Measurements from ENCODE around the gene SPTSSB.

SPTSSB gene

DNA sequence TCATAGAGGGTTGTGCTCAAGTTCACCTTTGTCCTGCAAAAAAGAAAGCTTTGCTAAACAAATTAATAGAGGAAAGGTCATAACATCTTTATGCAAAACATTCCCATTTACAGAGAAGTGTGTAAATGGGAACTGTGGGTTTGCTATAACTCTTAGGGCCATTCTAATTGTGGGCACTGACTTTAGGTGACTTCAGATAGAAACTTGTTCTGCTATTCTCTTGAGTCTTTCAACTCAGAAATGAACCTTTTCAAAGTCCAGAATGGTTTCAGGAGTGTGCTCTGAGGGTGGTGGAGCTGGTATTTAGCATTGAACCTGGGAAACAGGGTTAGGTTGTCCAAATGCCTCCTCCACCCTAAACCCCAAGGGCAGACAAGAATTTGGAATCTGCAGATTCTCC, 34.0 kb downstream of the SPTSSB start:
- H3K36me3 ChIP-seq (ENCODE audit: control insufficient read depth, insufficient read depth, low read length): no peaks in the 10 kb centered on the region
- H3K4me1 ChIP-seq (ENCODE audit: control insufficient read depth, insufficient read depth, low read length): no peaks in the 10 kb centered on the region
- H3K27me3 ChIP-seq (ENCODE audit: control insufficient read depth, insufficient read depth, low read length): no peaks in the 10 kb centered on the region
- no peak overlapping the region for H3K9ac ChIP-seq (ENCODE audit: low read depth, low read length)
- H3K27ac ChIP-seq (ENCODE audit: low read depth, low read length): no peak overlapping the region
- H3K9me3 ChIP-seq (ENCODE audit: control insufficient read depth, insufficient read depth, low read length): no peaks in the 10 kb centered on the region
- H3K4me3 ChIP-seq (ENCODE audit: low read depth, low read length): no peak overlapping the region

DNA sequence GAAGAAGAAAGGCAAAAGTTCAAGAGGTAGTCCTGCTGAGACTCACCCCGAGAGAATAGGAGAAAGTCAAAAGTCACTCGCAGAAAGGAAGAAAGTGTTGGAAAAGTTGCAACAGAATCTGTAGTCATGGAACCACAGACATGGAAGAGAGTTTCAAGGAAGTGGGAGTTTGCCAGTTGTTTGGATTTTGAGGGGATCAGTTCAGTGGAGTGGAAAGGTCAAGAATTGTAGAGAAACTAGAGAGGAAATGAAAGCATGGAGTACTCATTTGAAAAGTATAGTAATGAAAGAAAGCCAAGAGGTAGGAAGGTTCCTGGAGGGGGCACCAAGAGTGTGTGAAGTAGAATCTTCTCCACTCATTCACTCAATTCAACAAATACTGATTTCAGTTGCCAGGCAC, 34.7 kb downstream of the SPTSSB start:
- no peaks in the 10 kb centered on the region for H3K27me3 ChIP-seq (ENCODE audit: control insufficient read depth, insufficient read depth, low read length)
- H3K27ac ChIP-seq (ENCODE audit: low read depth, low read length): no peak overlapping the region
- no peaks in the 10 kb centered on the region for H3K4me1 ChIP-seq (ENCODE audit: control insufficient read depth, insufficient read depth, low read length)
- H3K4me3 ChIP-seq (ENCODE audit: low read depth, low read length): no peak overlapping the region
- H3K9me3 ChIP-seq (ENCODE audit: control insufficient read depth, insufficient read depth, low read length): no peaks in the 10 kb centered on the region
- no peaks in the 10 kb centered on the region for H3K36me3 ChIP-seq (ENCODE audit: control insufficient read depth, insufficient read depth, low read length)
- no peak overlapping the region for H3K9ac ChIP-seq (ENCODE audit: low read depth, low read length)

DNA sequence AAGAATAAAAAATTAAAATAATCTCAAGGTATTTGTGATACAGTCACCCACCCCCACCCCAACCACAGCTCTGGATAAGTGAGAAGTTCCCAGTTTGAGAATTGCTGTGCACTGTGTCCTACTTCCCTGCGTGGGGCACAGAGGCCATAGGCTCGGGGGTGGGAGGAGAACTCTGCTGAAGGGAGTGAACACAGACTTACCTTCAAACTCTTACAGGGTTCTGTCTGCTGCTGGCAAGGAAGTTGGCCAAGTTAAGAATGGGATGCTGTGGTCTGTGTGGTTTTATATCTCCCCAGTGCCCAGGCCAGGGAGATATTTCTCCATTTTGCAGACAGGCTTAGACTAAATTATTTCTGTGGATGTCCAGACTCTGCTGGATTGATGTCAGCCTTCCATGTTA, 37.6 kb downstream of the SPTSSB start:
- Histone ChIP-seq H3K9me3 (ENCODE audit: control insufficient read depth, insufficient read depth, low read length) (no peaks in the 10 kb centered on the region), H3K4me3 (ENCODE audit: low read depth, low read length) (no peak overlapping the region), H3K9ac (ENCODE audit: low read depth, low read length) (no peak overlapping the region), H3K27me3 (ENCODE audit: control insufficient read depth, insufficient read depth, low read length) (no peaks in the 10 kb centered on the region), H3K27ac (ENCODE audit: low read depth, low read length) (no peak overlapping the region), H3K36me3 (ENCODE audit: control insufficient read depth, insufficient read depth, low read length) (no peaks in the 10 kb centered on the region), H3K4me1 (ENCODE audit: control insufficient read depth, insufficient read depth, low read length) (no peaks in the 10 kb centered on the region)

DNA sequence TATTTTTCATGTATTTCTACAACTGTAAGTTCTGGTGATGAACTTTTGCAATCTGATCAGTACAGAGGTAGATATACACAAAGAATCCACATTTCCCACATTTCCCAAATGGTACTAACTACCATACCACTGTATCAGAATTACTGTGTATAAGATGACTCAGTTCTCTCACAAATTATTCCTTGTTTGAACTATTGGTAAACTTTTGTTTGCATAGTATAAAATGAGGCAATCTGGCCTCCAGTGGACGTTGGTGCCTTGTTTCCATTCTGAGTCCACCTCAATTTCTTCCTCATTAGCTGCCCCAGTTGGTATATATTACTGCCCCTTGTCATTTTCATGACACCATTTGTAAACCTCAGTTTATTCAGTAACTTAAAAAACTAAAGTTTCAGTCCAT, 38.5 kb downstream of the SPTSSB start:
- H3K27ac ChIP-seq (ENCODE audit: low read depth, low read length): no peak overlapping the region
- H3K36me3 ChIP-seq (ENCODE audit: control insufficient read depth, insufficient read depth, low read length): no peaks in the 10 kb centered on the region
- no peaks in the 10 kb centered on the region for H3K27me3 ChIP-seq (ENCODE audit: control insufficient read depth, insufficient read depth, low read length)
- H3K9ac ChIP-seq (ENCODE audit: low read depth, low read length): no peak overlapping the region
- H3K9me3 ChIP-seq (ENCODE audit: control insufficient read depth, insufficient read depth, low read length): no peaks in the 10 kb centered on the region
- no peak overlapping the region for H3K4me3 ChIP-seq (ENCODE audit: low read depth, low read length)
- H3K4me1 ChIP-seq (ENCODE audit: control insufficient read depth, insufficient read depth, low read length): no peaks in the 10 kb centered on the region

DNA sequence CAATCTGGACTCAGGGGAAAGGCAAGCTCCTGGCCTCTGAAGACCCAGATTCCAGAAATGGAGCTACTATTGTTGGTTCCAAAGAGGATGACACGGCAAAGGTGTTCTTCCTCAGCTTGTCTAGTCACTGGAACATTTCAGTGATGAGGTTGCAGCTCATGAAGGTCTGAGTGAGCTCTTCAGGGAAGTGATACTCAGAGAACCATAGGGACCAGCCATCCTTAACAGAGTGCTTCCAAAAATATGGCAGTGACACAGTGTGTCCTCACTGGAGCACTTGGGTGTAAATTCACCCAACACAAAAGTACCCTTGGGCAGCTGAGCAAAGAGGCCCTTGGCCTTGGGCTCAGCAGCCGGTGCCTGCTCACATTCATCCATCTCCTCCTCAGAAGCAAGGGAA, 46.3 kb downstream of the SPTSSB start:
- no peaks in the 10 kb centered on the region for H3K36me3 ChIP-seq (ENCODE audit: control insufficient read depth, insufficient read depth, low read length)
- no peaks in the 10 kb centered on the region for H3K27me3 ChIP-seq (ENCODE audit: control insufficient read depth, insufficient read depth, low read length)
- no peak overlapping the region for H3K27ac ChIP-seq (ENCODE audit: low read depth, low read length)
- H3K9me3 ChIP-seq (ENCODE audit: control insufficient read depth, insufficient read depth, low read length): no peaks in the 10 kb centered on the region; the same call in 1 of the 2 replicates
- no peak overlapping the region for H3K9ac ChIP-seq (ENCODE audit: low read depth, low read length)
- H3K4me3 ChIP-seq (ENCODE audit: low read depth, low read length): no peak overlapping the region
- H3K4me1 ChIP-seq (ENCODE audit: control insufficient read depth, insufficient read depth, low read length): no peaks in the 10 kb centered on the region

DNA sequence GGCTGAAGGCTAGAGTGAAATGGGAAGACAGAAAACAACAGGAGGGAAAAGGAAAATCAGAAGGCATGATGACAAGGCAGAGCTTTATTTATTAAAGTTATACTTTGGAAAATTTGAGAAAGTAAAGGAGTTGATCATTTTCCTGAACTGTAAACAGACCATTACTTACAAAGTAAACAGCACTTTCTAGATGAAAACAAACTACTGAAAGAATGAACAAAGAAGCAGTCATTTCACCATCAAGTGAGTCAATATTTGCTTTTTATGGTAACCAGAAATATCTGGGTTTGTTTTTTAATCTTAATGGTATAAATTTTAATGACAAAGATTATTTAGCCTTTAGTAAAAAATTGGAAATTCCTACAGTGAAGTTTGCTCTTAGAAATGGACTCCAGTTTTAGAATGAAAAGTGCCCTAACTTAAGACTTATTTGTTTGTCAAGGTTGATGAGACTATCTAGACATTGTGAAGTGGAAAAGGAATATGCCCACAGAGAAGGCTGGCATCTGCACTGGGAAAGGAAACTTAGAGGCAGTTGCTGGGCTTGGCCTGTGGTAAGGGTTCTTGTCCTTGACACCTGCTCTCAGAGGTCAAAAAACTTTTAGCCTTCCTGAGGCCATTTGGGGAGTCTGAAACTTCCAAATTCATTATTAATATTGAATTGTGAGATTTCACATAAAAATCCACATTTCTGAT, 47.2 kb downstream of the SPTSSB start:
- H3K27ac ChIP-seq (ENCODE audit: low read depth, low read length): no peak overlapping the region
- no peak overlapping the region for H3K9ac ChIP-seq (ENCODE audit: low read depth, low read length)

DNA sequence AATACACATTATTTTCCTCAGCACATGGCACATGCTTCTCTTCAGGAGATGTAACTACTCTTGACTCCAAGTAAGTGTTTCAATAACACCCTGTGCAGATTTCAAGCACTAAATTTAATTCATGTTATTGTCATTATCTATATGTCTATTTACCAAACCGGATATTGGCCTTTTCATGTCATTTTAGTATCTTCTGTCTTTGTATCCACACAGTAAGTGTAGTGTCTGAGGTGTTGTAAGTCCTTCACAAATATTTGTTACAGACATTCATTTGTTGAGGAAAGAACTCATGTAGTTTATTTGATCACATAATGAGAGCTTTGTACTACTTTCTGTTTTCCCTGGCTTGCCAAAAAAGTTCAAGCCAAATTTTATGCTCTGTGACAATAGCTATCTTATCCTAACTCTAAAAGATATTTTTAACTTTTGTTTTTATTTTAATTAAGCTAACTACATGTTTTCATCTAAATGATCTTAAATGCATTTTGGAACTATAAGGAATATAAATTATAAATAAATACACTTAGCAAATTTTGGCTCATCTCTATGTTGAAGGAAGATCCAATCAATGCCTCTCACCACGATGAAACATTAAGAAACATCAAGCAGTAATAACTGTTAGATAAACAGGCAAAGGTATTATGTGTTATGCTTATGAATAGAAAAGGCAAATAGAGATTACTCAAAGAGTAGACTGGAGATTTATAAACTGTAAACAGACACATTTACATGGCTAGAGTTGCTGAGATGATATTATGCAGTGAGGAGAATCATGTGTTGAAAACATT, 48.3 kb downstream of the SPTSSB start:
- Histone ChIP-seq H3K36me3 (ENCODE audit: control insufficient read depth, insufficient read depth, low read length) (no peaks in the 10 kb centered on the region), H3K4me1 (ENCODE audit: control insufficient read depth, insufficient read depth, low read length) (no peaks in the 10 kb centered on the region), H3K27ac (ENCODE audit: low read depth, low read length) (no peak overlapping the region), H3K9me3 (ENCODE audit: control insufficient read depth, insufficient read depth, low read length) (no peaks in the 10 kb centered on the region; the same call in 1 of the 2 replicates), H3K27me3 (ENCODE audit: control insufficient read depth, insufficient read depth, low read length) (no peaks in the 10 kb centered on the region), H3K4me3 (ENCODE audit: low read depth, low read length) (no peak overlapping the region), H3K9ac (ENCODE audit: low read depth, low read length) (no peak overlapping the region)

More for the DNA sequence above, 47.2 kb downstream of the SPTSSB start:
- Histone ChIP-seq H3K36me3 (ENCODE audit: control insufficient read depth, insufficient read depth, low read length) (no peaks in the 10 kb centered on the region), H3K27me3 (ENCODE audit: control insufficient read depth, insufficient read depth, low read length) (no peaks in the 10 kb centered on the region), H3K9me3 (ENCODE audit: control insufficient read depth, insufficient read depth, low read length) (no peaks in the 10 kb centered on the region; the same call in 1 of the 2 replicates), H3K4me3 (ENCODE audit: low read depth, low read length) (no peak overlapping the region), H3K4me1 (ENCODE audit: control insufficient read depth, insufficient read depth, low read length) (no peaks in the 10 kb centered on the region)

DNA sequence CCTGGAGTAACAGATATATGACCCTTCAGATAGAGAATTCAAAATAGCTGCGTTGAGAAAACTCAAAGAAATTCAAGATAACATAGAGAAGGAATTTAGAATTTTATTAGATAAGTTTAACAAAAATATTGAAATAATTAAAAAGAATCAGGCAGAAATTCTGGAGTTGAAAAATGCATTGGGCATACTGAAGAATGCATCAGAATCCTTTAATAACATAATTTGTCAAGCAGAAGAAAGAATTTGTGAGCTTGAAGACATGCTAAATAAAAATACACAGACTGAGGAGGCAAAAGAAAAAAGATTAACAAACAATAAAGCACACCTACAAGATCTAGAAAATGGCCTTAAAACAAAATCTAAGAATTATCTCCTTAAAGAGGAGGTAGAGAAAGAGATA, 50.5 kb downstream of the SPTSSB start:
- H3K9me3 ChIP-seq (ENCODE audit: control insufficient read depth, insufficient read depth, low read length): no peaks in the 10 kb centered on the region
- no peaks in the 10 kb centered on the region for H3K4me1 ChIP-seq (ENCODE audit: control insufficient read depth, insufficient read depth, low read length)
- H3K27me3 ChIP-seq (ENCODE audit: control insufficient read depth, insufficient read depth, low read length): no peaks in the 10 kb centered on the region
- H3K27ac ChIP-seq (ENCODE audit: low read depth, low read length): no peak overlapping the region
- H3K36me3 ChIP-seq (ENCODE audit: control insufficient read depth, insufficient read depth, low read length): no peaks in the 10 kb centered on the region
- H3K9ac ChIP-seq (ENCODE audit: low read depth, low read length): no peak overlapping the region
- H3K4me3 ChIP-seq (ENCODE audit: low read depth, low read length): no peak overlapping the region

DNA sequence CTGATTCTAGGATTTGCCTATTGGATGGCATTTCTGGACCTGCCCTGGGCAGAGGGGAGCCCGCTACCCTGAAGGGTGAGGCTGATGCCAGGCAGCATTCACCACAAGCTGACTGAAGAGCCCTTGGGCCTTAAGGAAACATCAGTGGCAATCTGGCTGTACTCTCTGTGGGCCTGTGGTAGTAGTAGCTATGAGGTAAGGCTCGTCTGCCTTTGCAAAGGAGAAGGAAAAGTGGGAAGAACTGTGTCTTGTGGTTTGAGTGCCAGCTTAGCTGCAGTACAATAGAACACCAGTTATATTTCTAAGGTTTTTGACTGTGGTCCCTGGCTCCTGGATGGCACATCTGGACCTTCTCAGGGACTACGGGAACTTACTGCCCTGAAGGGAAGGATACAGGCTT, 51.5 kb downstream of the SPTSSB start:
- Histone ChIP-seq H3K4me3 (ENCODE audit: low read depth, low read length) (no peak overlapping the region), H3K9ac (ENCODE audit: low read depth, low read length) (no peak overlapping the region)

DNA sequence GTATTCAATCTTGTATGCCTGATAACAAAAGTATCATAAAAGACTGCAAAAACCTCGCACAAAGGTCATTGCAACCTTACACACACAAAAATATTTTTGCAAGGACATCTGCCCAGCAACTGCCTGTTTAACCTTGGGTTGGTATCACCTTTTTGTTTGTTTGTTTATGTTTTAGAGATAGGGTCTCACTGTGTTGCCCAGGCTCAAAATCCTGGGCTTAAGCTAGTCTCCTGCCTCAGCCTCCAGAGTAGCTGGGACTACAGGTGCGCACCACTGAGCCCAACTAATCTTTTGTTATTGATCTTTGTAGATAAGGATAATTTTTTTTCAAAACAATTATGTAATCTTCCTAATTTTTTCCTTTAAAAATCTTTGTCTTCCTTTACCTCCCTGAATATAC, 54.2 kb downstream of the SPTSSB start:
- Histone ChIP-seq H3K36me3 (ENCODE audit: control insufficient read depth, insufficient read depth, low read length) (no peaks in the 10 kb centered on the region), H3K27me3 (ENCODE audit: control insufficient read depth, insufficient read depth, low read length) (no peaks in the 10 kb centered on the region), H3K4me3 (ENCODE audit: low read depth, low read length) (no peak overlapping the region), H3K9ac (ENCODE audit: low read depth, low read length) (no peak overlapping the region), H3K27ac (ENCODE audit: low read depth, low read length) (no peak overlapping the region), H3K9me3 (ENCODE audit: control insufficient read depth, insufficient read depth, low read length) (no peaks in the 10 kb centered on the region), H3K4me1 (ENCODE audit: control insufficient read depth, insufficient read depth, low read length) (no peaks in the 10 kb centered on the region)

More for the DNA sequence above, 51.5 kb downstream of the SPTSSB start:
- no peaks in the 10 kb centered on the region for H3K9me3 ChIP-seq (ENCODE audit: control insufficient read depth, insufficient read depth, low read length)
- H3K4me1 ChIP-seq (ENCODE audit: control insufficient read depth, insufficient read depth, low read length): no peaks in the 10 kb centered on the region
- no peaks in the 10 kb centered on the region for H3K36me3 ChIP-seq (ENCODE audit: control insufficient read depth, insufficient read depth, low read length)
- H3K27ac ChIP-seq (ENCODE audit: low read depth, low read length): no peak overlapping the region
- H3K27me3 ChIP-seq (ENCODE audit: control insufficient read depth, insufficient read depth, low read length): no peaks in the 10 kb centered on the region

DNA sequence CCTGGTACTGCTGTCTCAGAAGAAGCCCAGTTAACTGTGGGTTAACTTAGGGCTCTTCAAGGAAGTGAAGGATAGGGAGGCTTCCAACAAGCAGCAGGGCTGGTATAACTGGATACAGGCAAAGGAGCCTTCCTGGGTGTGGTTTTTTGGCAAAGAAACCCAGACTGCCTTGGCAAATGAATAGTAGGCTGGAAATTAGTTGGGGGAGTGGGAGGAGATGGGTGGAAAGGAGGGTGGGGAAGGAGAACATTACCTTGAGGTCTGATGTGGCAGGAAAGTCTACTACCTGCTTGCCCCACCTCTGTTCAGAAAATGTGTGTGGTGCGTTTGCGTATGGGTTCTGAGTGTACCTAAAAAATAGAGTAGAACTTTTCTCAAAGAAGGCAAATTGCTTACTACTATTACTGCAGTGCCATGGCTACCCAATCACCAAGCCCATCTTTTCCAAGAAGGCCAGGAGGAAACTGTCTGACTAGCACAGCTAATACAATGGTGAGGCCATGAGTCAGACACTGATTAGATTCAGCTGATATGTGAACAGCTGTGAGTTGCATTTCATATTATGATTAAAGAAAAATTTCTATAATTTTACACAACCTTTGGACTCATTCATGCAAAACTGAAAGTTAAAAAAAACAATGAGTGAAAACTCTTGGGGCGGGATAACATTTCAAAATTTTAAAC, 55.2 kb downstream of the SPTSSB start:
- Histone ChIP-seq H3K36me3 (ENCODE audit: control insufficient read depth, insufficient read depth, low read length) (no peaks in the 10 kb centered on the region), H3K27ac (ENCODE audit: low read depth, low read length) (no peak overlapping the region), H3K4me1 (ENCODE audit: control insufficient read depth, insufficient read depth, low read length) (no peaks in the 10 kb centered on the region), H3K4me3 (ENCODE audit: low read depth, low read length) (no peak overlapping the region), H3K9ac (ENCODE audit: low read depth, low read length) (no peak overlapping the region), H3K27me3 (ENCODE audit: control insufficient read depth, insufficient read depth, low read length) (no peaks in the 10 kb centered on the region), H3K9me3 (ENCODE audit: control insufficient read depth, insufficient read depth, low read length) (no peaks in the 10 kb centered on the region)

Measured in HUES48 (cell line).